ENCODE data around the gene CCDC148. TPM values are rescaled to one million over a fixed set of nuclear protein-coding genes. Genes with fewer than 3 reads are reported as not detected.

Gene CCDC148
- total and polyA plus RNA-seq, 10 of the 15 experiments (the other 5 are each of a cell fraction or from before 2014, with no cell fraction given), result 0.07 to 0.30 (median 0.18) TPM; not detected in 7

GRCh38 chr2:158402665-158403064 is 53.9 kb downstream of the CCDC148 start:
- 2% methylated on average over 2 of the region's 2 CpGs for WGBS (ENCODE audit: insufficient coverage, insufficient replicate concordance, low lambda C conversion rate, missing lambda C conversion rate)
- Histone ChIP-seq H3K9ac (ENCODE audit: control insufficient read depth, insufficient read depth, low read length) (no peak overlapping the region), H3K79me2 (ENCODE audit: control insufficient read depth, insufficient read depth, low read length) (no peaks in the 10 kb centered on the region), H2AFZ (ENCODE audit: control insufficient read depth, low read depth, low read length) (no peak overlapping the region), H3K27ac (ENCODE audit: control insufficient read depth, insufficient read depth) (no peak overlapping the region), H3K27me3 (replicated peaks in 1 of 2; ENCODE audit: control insufficient read depth in 2 of 2, insufficient read depth in 2 of 2, low read length in 1 of 2) (no peaks in the 10 kb centered on the region), H3K4me1 (ENCODE audit: control insufficient read depth, insufficient read depth, low read length) (no peaks in the 10 kb centered on the region), H3K4me2 (ENCODE audit: control insufficient read depth, insufficient read depth) (no peak overlapping the region), H4K20me1 (ENCODE audit: control insufficient read depth, insufficient read depth) (no peaks in the 10 kb centered on the region), H3K36me3 (ENCODE audit: control insufficient read depth in 2 of 2, insufficient read depth in 2 of 2, low read length in 1 of 2) (no peaks in the 10 kb centered on the region), H3K9me3 (replicated peaks; ENCODE audit: control insufficient read depth, insufficient read depth, low read length) (no peaks in the 10 kb centered on the region), H3K4me3 (no peak overlapping the region)
- intact Hi-C loops (cut with micrococcal nuclease; ENCODE audit: unreplicated experiment), result no loop called here
- FAIRE-seq, result no peak
- no TSS peak for BruUV-seq (replicated peaks)
- ChIA-PET SMC1A (ENCODE audit: uncharacterized antibody, unreplicated experiment) (interaction anchor here (0.7 kb wide), 2 partner anchors 21 to 95 kb away, joined by 3 read pairs; no protein-coding TSS in a partner anchor), RAD21 (ENCODE audit: unreplicated experiment) (no interaction called here), POLR2A (no interaction called here), CTCF (interaction anchor here (0.6 kb wide), 1 partner anchor 1160 kb away, joined by 3 read pairs; no protein-coding TSS in a partner anchor)
- DNase-seq (ENCODE audit: low read depth, low spot score), result no peak
- ATAC-seq, result no peak
- in situ Hi-C loops (cut with MboI), result no loop called here
- no peak for TF ChIP-seq REST (IDR thresholded peaks at IDR 0.05; ENCODE audit: low read depth, low read length)
- TF ChIP-seq MAX (IDR thresholded peaks at IDR 0.05; ENCODE audit: low read depth, low read length), result no peak
- TF ChIP-seq PRDM15 (CRISPR knock-in tag; IDR thresholded peaks at IDR 0.05), result 0 out of 2 replicates have a peak, but pooled peaks have one; percentile 38
- TF ChIP-seq RAD51 (IDR thresholded peaks at IDR 0.05), result peak; percentile 87
- TF ChIP-seq ZNF592 (IDR thresholded peaks at IDR 0.05), result no peak
